Upper lobe of left lung (tissue), 6 donors: ENCODE results near the gene TAF4. TPM values are rescaled to one million over a fixed set of nuclear protein-coding genes. Genes with fewer than 3 reads are reported as not detected.

ENCODE experiments used
- ATAC-seq, 2 donors: fragments of 200-7000 bp; cut with Tn5 transposase; one replicate each; pipeline ENCODE4 v1.9.1; 2022; ENCODE audit warnings: mild to moderate bottlenecking in 2 of 2, moderate library complexity in 2 of 2; ENCODE audit not compliant: low FRiP score in 2 of 2
- DNase-seq, 2 donors: peaks; one replicate each; pipeline ENCODE4 v3.0.0-alpha.2; 2019 to 2020
- H3K27ac ChIP-seq, 4 donors: fragments of 200-600 bp; sonication (generic); one replicate each; pipeline ENCODE4 v1.5.1; 2016 to 2019
- H3K27me3 ChIP-seq, 4 donors: fragments of 200-600 bp; sonication (generic); one replicate each; pipeline ENCODE4 v1.5.1; 2017 to 2019
- H3K36me3 ChIP-seq, 4 donors: fragments of 200-600 bp; sonication (generic); one replicate each; pipeline ENCODE4 v1.5.1; 2016 to 2019
- H3K4me1 ChIP-seq, 4 donors: fragments of 200-600 bp; sonication (generic); one replicate each; pipeline ENCODE4 v1.5.1; 2018 to 2019
- H3K4me3 ChIP-seq, 4 donors: fragments of 200-600 bp; sonication (generic); one replicate each; pipeline ENCODE4 v1.5.1; 2017 to 2019; ENCODE audit warnings: mild to moderate bottlenecking in 2 of 4, moderate library complexity in 1 of 4
- H3K9me3 ChIP-seq, 4 donors: fragments of 200-600 bp; sonication (generic); one replicate each; pipeline ENCODE4 v1.5.1; 2018 to 2019
- CTCF ChIP-seq, 6 experiments: fragments of 450-650 bp in 4 of 6; fragments of 200-600 bp in 2 of 6; sonication (generic) in 2 of 6; IDR thresholded peaks; one replicate each; pipeline ENCODE4 v1.5.1; 2016 to 2019; ENCODE audit warnings: antibody characterized with exemption in 6 of 6
- EP300 ChIP-seq, 4 donors: sonication (generic); formaldehyde crosslinking; IDR thresholded peaks; one replicate each; pipeline ENCODE4 v1.5.1; 2017; ENCODE audit warnings: antibody characterized with exemption in 4 of 4, control low read depth in 2 of 4
- POLR2A ChIP-seq, 4 donors: fragments of 450-650 bp; IDR thresholded peaks; one replicate each; pipeline ENCODE4 v1.5.1; 2016 to 2017; ENCODE audit warnings: antibody characterized with exemption in 4 of 4, mild to moderate bottlenecking in 2 of 4
- POLR2AphosphoS5 ChIP-seq, 2 donors: sonication (generic); formaldehyde crosslinking; IDR thresholded peaks; one replicate each; pipeline ENCODE4 v1.5.1; 2017; ENCODE audit warnings: antibody characterized with exemption in 2 of 2
- WGBS, 2 donors: methylation state at CpG; one replicate each; pipeline ENCODE4 v1.1.5; 2017 to 2018; 5-methylcytosine and 5-hydroxymethylcytosine counted together
- total RNA-seq, 6 donors: library from RNA; depleted of rRNA in 4 of 6; stranded (reverse); fragments of >200 nt in 4 of 6; gene quantifications; one replicate each; pipeline versions ENCODE4 v1.1.0 to v1.2.1, GENCODE V29; 2016 to 2021
- donor health status: DM: no; HTN: no; CAD: no; lungs with moderate emphysema.
- donor health status: DM: no; HTN: yes; CAD: no; lungs with severe emphysema.

TAF4 gene
- total RNA-seq, 6 donors from 2014 or later = 13.0 to 44.0 (median 20.7) TPM

- Histone ChIP-seq H3K27ac (peak overlapping the region in 3 of 4 donors; percentile 54 to 92 (median 70)), H3K27me3 (no peaks in the 10 kb centered on the region), H3K9me3 (no peaks in the 10 kb centered on the region), H3K4me1 (peaks cover 29 to 43% (median 38%) of the 10 kb centered on the region in 4 donors), H3K36me3 (peaks cover 0 to 4% (median 0%) of the 10 kb centered on the region in 4 donors), H3K4me3 (peak overlapping the region in 3 of 4 donors; percentile 65 to 80 (median 67))
- TF ChIP-seq CTCF (IDR thresholded peaks at IDR 0.05) (no peak), POLR2AphosphoS5 (IDR thresholded peaks at IDR 0.05) (no peak), POLR2A (IDR thresholded peaks at IDR 0.05) (no peak), EP300 (IDR thresholded peaks at IDR 0.05) (no peak)
- peak in 1 of 2 donors; percentile 89 for DNase-seq
- 1% methylated on average over 18 of the region's 165 CpGs; no CpG with 5 or more reads in 1 of the 2 donors for WGBS, 2 donors
- ATAC-seq = peak in 1 of 2 donors; percentile 11
Measured at GRCh38 chr20:62064770-62065673, 659 bp downstream of the TAF4 start.

GRCh38 chr20:62063981-62064769, 1.5 kb downstream of the TAF4 start:
- H3K27me3 ChIP-seq = no peaks in the 10 kb centered on the region
- peak overlapping the region; percentile 32 to 58 (median 54) for H3K4me3 ChIP-seq
- TF ChIP-seq POLR2AphosphoS5 (IDR thresholded peaks at IDR 0.05) (no peak), EP300 (IDR thresholded peaks at IDR 0.05) (no peak), POLR2A (IDR thresholded peaks at IDR 0.05) (peak in 1 of 4 donors; percentile 4)
- H3K4me1 ChIP-seq = peaks cover 29 to 45% (median 38%) of the 10 kb centered on the region in 4 donors
- WGBS, 2 donors = 24 to 54% methylated on average over 5 to 18 of the region's 60 CpGs
- DNase-seq (peak; percentile 55 to 87), ATAC-seq (peak; percentile 1 to 71)
- H3K27ac ChIP-seq = peak overlapping the region in 2 of 4 donors; percentile 52 to 65
- H3K9me3 ChIP-seq = no peaks in the 10 kb centered on the region
- H3K36me3 ChIP-seq = peaks cover 0 to 4% (median 0%) of the 10 kb centered on the region in 4 donors

GRCh38 chr20:62063315-62063980, 2.2 kb downstream of the TAF4 start:
- DNase-seq (peak in 1 of 2 donors; percentile 83), ATAC-seq (peak in 1 of 2 donors; percentile 4)
- Histone ChIP-seq H3K4me1 (peaks cover 29 to 45% (median 38%) of the 10 kb centered on the region in 4 donors), H3K36me3 (peaks cover 0 to 4% (median 0%) of the 10 kb centered on the region in 4 donors), H3K27me3 (no peaks in the 10 kb centered on the region), H3K27ac (peak overlapping the region in 1 of 4 donors; percentile 52), H3K4me3 (peak overlapping the region in 3 of 4 donors; percentile 51 to 58 (median 58)), H3K9me3 (no peaks in the 10 kb centered on the region)
- TF ChIP-seq POLR2A (IDR thresholded peaks at IDR 0.05) = no peak
- TF ChIP-seq CTCF (IDR thresholded peaks at IDR 0.05) = no peak
- TF ChIP-seq POLR2AphosphoS5 (IDR thresholded peaks at IDR 0.05) = no peak
- no peak for TF ChIP-seq EP300 (IDR thresholded peaks at IDR 0.05)
- 89 to 91% methylated on average over 18 to 39 of the region's 39 CpGs for WGBS, 2 donors

GRCh38 chr20:62062661-62063314, 2.9 kb downstream of the TAF4 start:
- 78 to 86% methylated on average over 12 of the region's 12 CpGs for WGBS, 2 donors
- peaks cover 0 to 4% (median 0%) of the 10 kb centered on the region in 4 donors for H3K36me3 ChIP-seq
- H3K4me1 ChIP-seq = peaks cover 29 to 42% (median 35%) of the 10 kb centered on the region in 4 donors
- H3K9me3 ChIP-seq = no peaks in the 10 kb centered on the region
- no peak for TF ChIP-seq POLR2AphosphoS5 (IDR thresholded peaks at IDR 0.05)
- TF ChIP-seq POLR2A (IDR thresholded peaks at IDR 0.05) = no peak
- no peak for TF ChIP-seq CTCF (IDR thresholded peaks at IDR 0.05)
- TF ChIP-seq EP300 (IDR thresholded peaks at IDR 0.05) = no peak
- H3K27ac ChIP-seq = no peak overlapping the region
- DNase-seq (no peak), ATAC-seq (no peak)
- H3K4me3 ChIP-seq = no peak overlapping the region
- H3K27me3 ChIP-seq = no peaks in the 10 kb centered on the region
